Uterus (tissue), 4 donors: ENCODE results near the gene SLC35F5. TPM values are rescaled to one million over a fixed set of nuclear protein-coding genes. Genes with fewer than 3 reads are reported as not detected.
"Not testable (repeated sequence)": the region's sequence is repeated elsewhere in the genome, so short reads cannot be mapped to it uniquely, and the experiment has no call there.

Source experiments
- DNase-seq, 2 donors: peaks; one replicate each; pipeline ENCODE4 v3.0.0-alpha.2; 2019 to 2020
- H3K27ac ChIP-seq, 2 donors: fragments of 200-600 bp; sonication (generic); 1 replicate in 1 of 2; 2 replicates in 1 of 2; pipeline ENCODE4 v1.5.1; 2016 to 2018
- H3K27me3 ChIP-seq, 2 donors: fragments of 200-600 bp; sonication (generic); one replicate each; pipeline ENCODE4 v1.5.1; 2018 to 2019; ENCODE audit warnings: control low read depth in 1 of 2
- H3K36me3 ChIP-seq, 2 donors: fragments of 200-600 bp; sonication (generic); one replicate each; pipeline ENCODE4 v1.5.1; 2019; ENCODE audit warnings: control low read depth in 1 of 2
- H3K4me1 ChIP-seq, 2 donors: fragments of 200-600 bp; sonication (generic); one replicate each; pipeline ENCODE4 v1.5.1; 2018 to 2019; ENCODE audit warnings: control low read depth in 1 of 2
- H3K4me3 ChIP-seq, 2 donors: fragments of 200-600 bp; sonication (generic); 1 replicate in 1 of 2; 2 replicates in 1 of 2; pipeline ENCODE4 v1.5.1; 2018 to 2019; ENCODE audit warnings: mild to moderate bottlenecking in 1 of 2
- H3K9me3 ChIP-seq, 2 donors: fragments of 200-600 bp; sonication (generic); one replicate each; pipeline ENCODE4 v1.5.1; 2019; ENCODE audit warnings: control low read depth in 1 of 2
- POLR2A ChIP-seq, 2 donors: fragments of 450-650 bp; IDR thresholded peaks; one replicate each; pipeline ENCODE4 v1.6.1; 2016; ENCODE audit warnings: antibody characterized with exemption in 2 of 2, mild to moderate bottlenecking in 1 of 2, moderate library complexity in 1 of 2
- intact Hi-C: fragments of 100-400 bp; cut with DNase I; formaldehyde crosslinking; loops from one replicate; pipeline ENCODE4 v1.15.1; 2023; ENCODE audit warnings: low total_unique reads
- microRNA-seq: library from miRNA; unstranded; fragments of <30 nt; microRNA quantifications from one replicate; pipeline ENCODE4, GENCODE V29; 2016; ENCODE audit warnings: borderline microRNAs expressed, borderline replicate concordance
- small RNA-seq: library from RNA; depleted of rRNA; stranded (forward); fragments of <200 nt; gene quantifications from one replicate; pipeline ENCODE3, GENCODE V24; 2016
- total RNA-seq, 4 donors: library from RNA; depleted of rRNA in 3 of 4; stranded (reverse); fragments of >200 nt in 3 of 4; gene quantifications; one replicate each; pipeline versions ENCODE4 v1.1.0 to v1.2.4, GENCODE V29; 2014 to 2023
- TF ChIP-seq, protein P1 (sequence below), 4 experiments: fragments of 200-600 bp in 2 of 4; fragments of 450-650 bp in 2 of 4; sonication (generic) in 2 of 4; IDR thresholded peaks; one replicate each; pipeline ENCODE4 v1.5.1; 2016 to 2019; ENCODE audit warnings: antibody characterized with exemption in 4 of 4, mild to moderate bottlenecking in 2 of 4, moderate library complexity in 1 of 4
- donor health status: DM: yes; HTN: yes; CAD: no.

SLC35F5 gene
- total RNA-seq, 4 donors from 2014 or later: 66.6 to 202 (median 139) TPM

DNA sequence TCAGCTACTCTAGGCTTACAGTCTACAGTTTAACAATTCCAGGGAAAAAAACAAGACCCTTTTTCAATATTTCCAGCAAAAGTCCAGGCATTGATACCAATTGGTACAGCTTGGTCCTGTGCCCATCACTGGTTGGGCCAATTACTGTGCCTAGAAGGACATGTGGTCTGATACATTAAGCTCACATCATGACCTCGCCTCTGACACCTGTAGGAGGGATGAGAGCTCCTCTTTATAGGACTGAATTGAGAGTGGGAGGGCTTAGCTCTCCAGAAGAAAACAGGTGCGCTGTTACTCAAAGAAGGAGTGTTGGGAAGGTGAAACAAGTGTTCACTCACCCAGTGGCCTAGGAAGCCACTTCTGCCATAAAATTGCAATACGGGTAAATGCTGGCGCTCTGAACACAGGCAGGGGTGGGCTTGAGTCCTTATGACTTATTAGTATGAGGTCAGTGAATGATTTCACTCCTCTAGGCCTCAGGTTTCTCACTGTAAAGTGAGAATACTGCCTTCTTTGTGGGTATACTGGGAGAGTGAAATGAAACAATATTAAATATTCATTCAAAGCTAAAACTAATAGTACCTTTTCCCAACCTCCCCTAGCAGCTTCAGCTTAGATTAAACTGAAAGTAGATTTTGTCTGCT is 79.7 kb downstream of the SLC35F5 start:
- no peak for TF ChIP-seq POLR2A (IDR thresholded peaks at IDR 0.05)
- TF ChIP-seq, protein P1, sequence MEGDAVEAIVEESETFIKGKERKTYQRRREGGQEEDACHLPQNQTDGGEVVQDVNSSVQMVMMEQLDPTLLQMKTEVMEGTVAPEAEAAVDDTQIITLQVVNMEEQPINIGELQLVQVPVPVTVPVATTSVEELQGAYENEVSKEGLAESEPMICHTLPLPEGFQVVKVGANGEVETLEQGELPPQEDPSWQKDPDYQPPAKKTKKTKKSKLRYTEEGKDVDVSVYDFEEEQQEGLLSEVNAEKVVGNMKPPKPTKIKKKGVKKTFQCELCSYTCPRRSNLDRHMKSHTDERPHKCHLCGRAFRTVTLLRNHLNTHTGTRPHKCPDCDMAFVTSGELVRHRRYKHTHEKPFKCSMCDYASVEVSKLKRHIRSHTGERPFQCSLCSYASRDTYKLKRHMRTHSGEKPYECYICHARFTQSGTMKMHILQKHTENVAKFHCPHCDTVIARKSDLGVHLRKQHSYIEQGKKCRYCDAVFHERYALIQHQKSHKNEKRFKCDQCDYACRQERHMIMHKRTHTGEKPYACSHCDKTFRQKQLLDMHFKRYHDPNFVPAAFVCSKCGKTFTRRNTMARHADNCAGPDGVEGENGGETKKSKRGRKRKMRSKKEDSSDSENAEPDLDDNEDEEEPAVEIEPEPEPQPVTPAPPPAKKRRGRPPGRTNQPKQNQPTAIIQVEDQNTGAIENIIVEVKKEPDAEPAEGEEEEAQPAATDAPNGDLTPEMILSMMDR (IDR thresholded peaks at IDR 0.05): no peak
- no peak overlapping the region for H3K27ac ChIP-seq
- H3K27me3 ChIP-seq: no peaks in the 10 kb centered on the region
- DNase-seq: no peak
- no peaks in the 10 kb centered on the region for H3K9me3 ChIP-seq
- no peak overlapping the region for H3K4me3 ChIP-seq
- no peaks in the 10 kb centered on the region for H3K4me1 ChIP-seq
- no peaks in the 10 kb centered on the region for H3K36me3 ChIP-seq
- intact Hi-C loops: no loop called here

DNA sequence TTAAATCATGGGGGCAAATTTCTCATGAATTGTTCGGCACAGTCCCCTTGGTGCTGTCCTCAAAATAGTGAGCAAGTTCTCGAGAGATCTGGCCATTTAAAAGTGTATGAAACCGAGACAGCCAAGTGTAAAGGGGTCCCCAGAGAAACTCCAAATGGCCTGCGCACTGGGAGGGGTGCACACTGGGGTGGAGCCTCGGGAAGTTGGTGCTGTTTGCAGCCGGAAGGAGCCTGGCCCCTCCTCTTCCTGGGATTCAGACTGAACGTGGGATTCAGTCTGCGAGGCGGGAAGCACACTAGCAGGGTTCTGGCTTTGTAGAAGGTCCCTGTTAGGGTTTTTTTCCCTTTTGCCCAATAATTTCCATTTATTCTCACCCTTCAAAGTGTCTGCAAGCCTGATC is 80.6 kb downstream of the SLC35F5 start:
- Histone ChIP-seq H3K27ac (no peak overlapping the region), H3K4me1 (no peaks in the 10 kb centered on the region), H3K36me3 (no peaks in the 10 kb centered on the region), H3K9me3 (no peaks in the 10 kb centered on the region), H3K4me3 (no peak overlapping the region), H3K27me3 (no peaks in the 10 kb centered on the region)
- intact Hi-C loops: no loop called here
- DNase-seq: no peak
- TF ChIP-seq, protein P1 (IDR thresholded peaks at IDR 0.05): no peak
- TF ChIP-seq POLR2A (IDR thresholded peaks at IDR 0.05): no peak

DNA sequence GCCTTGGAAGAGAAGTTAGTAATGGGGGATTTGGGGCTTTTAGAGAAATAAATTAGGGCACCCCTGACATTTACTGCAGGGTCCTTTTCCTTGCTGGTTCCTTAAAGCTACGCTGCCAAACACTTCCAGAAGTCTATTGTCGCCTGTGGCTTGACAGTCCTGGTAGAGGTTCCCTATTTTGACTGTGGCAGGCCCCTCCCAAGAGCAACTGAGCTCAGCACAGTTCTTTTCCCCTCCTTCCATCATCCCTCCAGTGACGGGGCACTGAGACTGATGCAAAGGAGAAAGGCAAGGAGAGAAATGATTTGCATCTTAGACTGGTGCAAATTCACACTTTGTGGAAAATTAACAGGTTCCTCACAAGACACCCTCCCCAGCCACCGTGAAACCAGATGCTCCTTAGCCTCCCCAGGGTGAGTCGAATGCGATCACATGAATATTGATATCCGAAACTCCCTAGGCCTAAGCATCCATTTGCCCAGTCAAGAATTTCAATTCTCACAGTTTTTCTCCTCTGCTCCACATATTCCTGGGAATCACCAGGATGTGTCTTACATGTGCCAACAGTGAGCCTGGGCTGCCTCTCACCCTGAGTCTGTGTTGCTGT is 84.0 kb downstream of the SLC35F5 start:
- Histone ChIP-seq H3K9me3 (no peaks in the 10 kb centered on the region), H3K4me1 (no peaks in the 10 kb centered on the region), H3K36me3 (no peaks in the 10 kb centered on the region), H3K4me3 (no peak overlapping the region), H3K27me3 (no peaks in the 10 kb centered on the region), H3K27ac (no peak overlapping the region)
- TF ChIP-seq POLR2A (IDR thresholded peaks at IDR 0.05): no peak
- TF ChIP-seq, protein P1 (IDR thresholded peaks at IDR 0.05): no peak
- intact Hi-C loops: no loop called here
- DNase-seq: no peak

DNA sequence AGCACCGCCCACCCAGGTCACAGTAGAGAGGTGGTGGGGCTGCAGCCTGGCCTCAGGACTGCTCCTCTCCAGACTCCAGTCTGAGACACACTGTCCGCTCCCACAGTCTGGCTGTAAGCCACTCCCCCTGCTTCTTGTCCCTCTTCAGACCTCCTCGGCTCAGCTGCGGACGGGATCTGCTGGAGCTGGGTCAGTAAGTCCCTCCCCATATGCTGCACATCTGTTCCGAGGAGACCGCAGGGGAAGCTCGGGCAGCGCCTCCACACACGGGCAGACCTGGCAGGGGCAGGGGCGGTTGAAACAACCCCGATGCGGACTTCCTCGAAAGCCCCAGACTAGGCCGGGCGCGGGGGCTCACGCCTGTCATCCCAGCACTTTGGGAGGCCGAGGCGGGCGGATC is 87.4 kb downstream of the SLC35F5 start:
- H3K9me3 ChIP-seq, H3K36me3 ChIP-seq, DNase-seq, H3K27ac ChIP-seq, H3K4me1 ChIP-seq, intact Hi-C loops, H3K27me3 ChIP-seq, H3K4me3 ChIP-seq: not testable (repeated sequence)

DNA sequence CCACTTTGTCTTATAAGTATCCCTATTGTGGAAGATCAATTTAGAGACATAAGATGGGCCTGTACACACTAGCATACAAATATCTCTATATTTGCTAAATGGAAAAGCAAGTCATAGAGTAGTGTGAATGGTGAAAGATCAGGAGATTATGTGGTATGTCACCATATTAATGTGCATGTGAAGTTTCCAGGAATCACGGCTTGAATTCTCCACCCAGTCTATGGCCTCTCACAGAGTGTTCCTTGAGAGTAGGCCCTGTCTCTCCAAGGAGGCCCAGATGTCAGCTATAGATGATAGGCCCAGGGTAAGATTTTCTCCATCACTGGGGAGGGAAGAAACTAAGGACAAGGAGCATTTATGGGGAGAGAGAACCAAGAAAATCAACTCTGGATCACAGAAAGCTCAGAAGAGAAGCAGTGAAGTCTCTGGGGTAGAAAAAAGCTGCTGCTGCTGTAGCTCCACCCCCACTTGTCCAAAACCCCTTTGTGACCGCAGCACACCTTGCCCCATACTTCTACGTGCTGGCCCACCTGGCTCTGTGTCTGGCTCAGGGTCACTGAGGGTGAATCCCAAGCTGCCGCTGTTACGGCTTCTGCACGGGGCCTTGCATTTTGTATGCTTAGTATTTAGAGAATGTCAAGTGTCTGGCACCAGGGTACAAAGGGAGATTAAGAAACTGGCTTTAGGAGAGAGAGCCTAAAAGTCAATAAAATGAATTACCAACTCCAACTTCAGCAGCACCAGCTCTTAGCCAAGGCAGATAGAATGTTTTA is 91.5 kb downstream of the SLC35F5 start:
- H3K27ac ChIP-seq, H3K4me1 ChIP-seq, DNase-seq, intact Hi-C loops, H3K36me3 ChIP-seq, H3K4me3 ChIP-seq, H3K9me3 ChIP-seq, H3K27me3 ChIP-seq: not testable (repeated sequence)

DNA sequence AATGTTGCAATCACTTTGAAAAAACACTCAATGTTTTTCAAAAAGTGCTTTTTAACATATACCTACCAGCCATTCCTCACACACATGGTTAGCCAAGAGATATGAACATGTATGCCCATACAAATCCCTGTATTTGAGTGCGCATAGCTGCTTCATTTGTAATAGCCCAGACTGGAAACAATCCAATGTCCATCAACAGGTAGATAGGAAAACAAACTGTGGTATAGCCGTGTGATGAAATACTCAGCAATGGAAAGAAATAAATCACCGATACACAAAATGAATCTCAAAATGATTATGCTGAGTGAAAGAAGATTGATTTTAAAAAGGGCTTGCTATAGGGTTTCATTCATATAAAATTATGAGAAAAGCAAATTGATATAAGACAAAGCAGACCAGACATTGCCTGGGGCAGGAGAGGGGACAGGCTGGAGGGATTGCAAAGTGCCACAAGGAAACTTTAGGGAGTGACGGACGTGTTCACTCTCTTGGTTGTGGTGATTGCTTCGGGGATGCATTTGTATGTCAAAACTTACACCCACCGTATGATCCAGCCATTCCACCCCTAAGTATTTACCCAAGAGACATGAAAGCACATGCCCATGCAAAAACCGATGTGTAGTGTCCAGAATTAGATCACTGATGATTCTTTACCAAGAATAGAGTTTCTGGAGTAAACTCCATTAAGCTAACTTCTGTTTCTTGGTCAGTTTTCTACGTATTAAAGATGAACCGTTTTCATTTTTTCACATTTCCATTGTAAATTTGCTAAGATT is 93.0 kb downstream of the SLC35F5 start:
- H3K9me3 ChIP-seq, H3K27me3 ChIP-seq, DNase-seq, H3K36me3 ChIP-seq, H3K4me1 ChIP-seq, intact Hi-C loops, H3K4me3 ChIP-seq, H3K27ac ChIP-seq: not testable (repeated sequence)

Small RNA genes within 50 kb of the gene (microRNA-seq; reads per million reads assigned to microRNA genes)
- gene MIR4782: not detected

Small RNA genes within 50 kb of the gene (small RNA-seq; reads per million reads assigned to genes)
- not detected for gene MIR4782
- not detected for gene RNU6-744P

Other genes starting within 250 kb of the SLC35F5 start
- 10 to 100 TPM in 3 of 4 donors, 1 to 10 TPM in 1; 1.8 to 39.3 (median 23.7) TPM for gene RABL2A, start 129.4 kb downstream of the SLC35F5 start, total RNA-seq
- 100 to 1,000 TPM in 3 of 4 donors, 10 to 100 TPM in 1; 70.0 to 179 (median 162) TPM for gene ACTR3, start 133.4 kb upstream of the SLC35F5 start, total RNA-seq